Activated CD4-positive, alpha-beta memory T cell treated with anti-CD3 and anti-CD28 coated beads, Interleukin-2, amount 10 ng/mL, durations not matched to agents 7 days and 5 days (primary cell): Measurements from ENCODE around the gene RIPOR2. TPM values are rescaled to one million over a fixed set of nuclear protein-coding genes. Genes with fewer than 3 reads are reported as not detected.

Experiments used
- CTCF ChIA-PET: fragments of 350-600 bp; sonication (Branson Sonifier 250); formaldehyde crosslinking; loops from one replicate; lab custom pipeline; 2021; ENCODE audit warnings: antibody characterized with exemption, inconsistent platforms; lab: Charles Lee
- POLR2A ChIA-PET: fragments of 350-600 bp; sonication (Branson Sonifier 250); formaldehyde crosslinking; loops from one replicate; lab custom pipeline; 2021; ENCODE audit warnings: antibody characterized with exemption; lab: Charles Lee
- DNase-seq: peaks from one replicate; pipeline ENCODE4 v3.0.0-alpha.2; 2020
- H3K27ac Mint-ChIP-seq: one replicate; pipeline ENCODE4 v1.8.0; 2021; ENCODE audit warnings: mild to moderate bottlenecking, mixed read lengths
- H3K27me3 Mint-ChIP-seq: one replicate; pipeline ENCODE4 v1.8.0; 2021; ENCODE audit warnings: mixed read lengths
- H3K36me3 Mint-ChIP-seq: one replicate; pipeline ENCODE4 v1.8.0; 2021; ENCODE audit warnings: low read depth, mixed read lengths
- H3K4me1 Mint-ChIP-seq: one replicate; pipeline ENCODE4 v1.8.0; 2021; ENCODE audit warnings: mixed read lengths
- H3K4me3 Mint-ChIP-seq: one replicate; pipeline ENCODE4 v1.8.0; 2021; ENCODE audit warnings: mild to moderate bottlenecking, mixed read lengths
- H3K9me3 Mint-ChIP-seq: one replicate; pipeline ENCODE4 v1.8.0; 2021; ENCODE audit warnings: mixed read lengths
- total RNA-seq, 2 experiments: library from RNA; stranded (reverse); gene quantifications; one replicate each; pipeline ENCODE4 v1.2.3, GENCODE V29; 2021

The RIPOR2 gene, protein sequence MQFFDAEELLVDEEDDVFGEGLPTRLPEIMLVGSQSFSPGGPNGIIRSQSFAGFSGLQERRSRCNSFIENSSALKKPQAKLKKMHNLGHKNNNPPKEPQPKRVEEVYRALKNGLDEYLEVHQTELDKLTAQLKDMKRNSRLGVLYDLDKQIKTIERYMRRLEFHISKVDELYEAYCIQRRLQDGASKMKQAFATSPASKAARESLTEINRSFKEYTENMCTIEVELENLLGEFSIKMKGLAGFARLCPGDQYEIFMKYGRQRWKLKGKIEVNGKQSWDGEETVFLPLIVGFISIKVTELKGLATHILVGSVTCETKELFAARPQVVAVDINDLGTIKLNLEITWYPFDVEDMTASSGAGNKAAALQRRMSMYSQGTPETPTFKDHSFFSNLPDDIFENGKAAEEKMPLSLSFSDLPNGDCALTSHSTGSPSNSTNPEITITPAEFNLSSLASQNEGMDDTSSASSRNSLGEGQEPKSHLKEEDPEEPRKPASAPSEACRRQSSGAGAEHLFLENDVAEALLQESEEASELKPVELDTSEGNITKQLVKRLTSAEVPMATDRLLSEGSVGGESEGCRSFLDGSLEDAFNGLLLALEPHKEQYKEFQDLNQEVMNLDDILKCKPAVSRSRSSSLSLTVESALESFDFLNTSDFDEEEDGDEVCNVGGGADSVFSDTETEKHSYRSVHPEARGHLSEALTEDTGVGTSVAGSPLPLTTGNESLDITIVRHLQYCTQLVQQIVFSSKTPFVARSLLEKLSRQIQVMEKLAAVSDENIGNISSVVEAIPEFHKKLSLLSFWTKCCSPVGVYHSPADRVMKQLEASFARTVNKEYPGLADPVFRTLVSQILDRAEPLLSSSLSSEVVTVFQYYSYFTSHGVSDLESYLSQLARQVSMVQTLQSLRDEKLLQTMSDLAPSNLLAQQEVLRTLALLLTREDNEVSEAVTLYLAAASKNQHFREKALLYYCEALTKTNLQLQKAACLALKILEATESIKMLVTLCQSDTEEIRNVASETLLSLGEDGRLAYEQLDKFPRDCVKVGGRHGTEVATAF
- 100 to 1,000 TPM; 234 to 240 TPM for total RNA-seq

DNA sequence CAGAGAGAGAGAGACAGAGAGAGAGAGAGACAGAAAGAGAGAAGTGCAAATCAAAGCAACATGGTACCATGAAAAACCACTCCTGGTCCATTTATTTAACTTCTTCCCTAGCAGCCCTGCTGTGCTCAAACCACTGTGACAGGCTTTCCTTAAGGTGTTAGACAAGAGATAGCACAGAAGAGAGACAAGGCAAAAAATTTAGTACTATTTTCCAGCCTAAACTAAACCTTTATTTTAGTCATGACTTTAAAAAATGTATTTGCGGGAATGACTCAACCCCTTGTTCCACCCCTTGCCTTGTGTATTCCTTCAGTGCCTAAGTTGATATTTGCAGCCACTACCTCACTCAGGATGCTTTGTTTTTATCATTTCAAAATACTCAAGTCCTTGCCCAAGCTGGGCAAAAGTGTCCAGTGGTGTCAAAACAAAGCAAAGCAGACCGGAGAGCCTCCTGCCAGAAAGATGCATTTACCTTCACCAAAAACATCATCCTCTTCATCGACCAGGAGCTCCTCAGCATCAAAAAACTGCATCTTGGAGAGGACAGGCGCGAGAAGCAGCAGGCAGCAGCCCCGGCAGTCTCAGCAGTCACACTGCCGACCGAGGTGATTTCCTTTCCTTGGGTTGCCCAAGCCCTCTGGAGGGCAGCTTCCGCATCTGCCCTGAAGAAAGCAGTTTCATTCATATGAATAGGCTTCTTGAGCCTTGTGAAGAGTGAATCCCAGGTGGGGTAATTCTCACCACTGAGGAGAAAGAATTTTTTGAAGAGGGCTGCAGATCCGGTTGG lies at the start of gene RIPOR2:
Gene RIPOR2 (minus strand): TSS at position 595 of the 787 bp plus-strand sequence. CDS start 62 bp downstream, at position 533.
- Mint-ChIP-seq H3K27me3 (no peaks in the 10 kb centered on the region), H3K4me1 (peaks cover 63% of the 10 kb centered on the region), H3K27ac (peak within 1 kb of the TSS; percentile 98), H3K36me3 (peaks cover 68% of the 10 kb centered on the region), H3K4me3 (peak within 1 kb of the TSS; percentile 99), H3K9me3 (no peaks in the 10 kb centered on the region)
- CTCF ChIA-PET = interaction anchor here (0.6 to 8.1 kb wide), 29 partner anchors 9 to 406 kb away, joined by 3 to 200 read pairs (median 15); no protein-coding TSS in a partner anchor
- POLR2A ChIA-PET = interaction anchor here (0.7 to 19.0 kb wide), 32 partner anchors 8 to 1264 kb away, joined by 3 to 839 read pairs (median 10); partner anchors contain the start of gene C6orf62
- peak; percentile 85 for DNase-seq

DNA sequence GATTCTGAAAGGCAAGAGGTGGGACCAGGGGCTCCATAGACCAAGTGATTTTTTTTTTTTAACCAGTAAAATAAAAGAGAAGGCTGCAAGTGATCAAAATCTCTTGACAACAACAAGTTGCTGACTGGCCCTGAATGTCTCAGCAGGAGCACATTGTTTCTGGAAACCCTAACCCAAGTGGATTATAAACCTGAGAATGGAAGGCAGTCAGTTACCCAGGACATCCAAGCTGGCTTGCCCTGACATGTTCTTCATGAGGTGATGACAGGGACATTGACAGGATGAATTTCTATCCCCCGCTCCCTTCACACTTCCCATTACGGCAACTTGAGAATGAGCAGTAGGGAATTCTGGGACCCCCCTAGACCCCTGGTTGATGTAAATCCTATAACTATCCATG lies 49.6 kb upstream of the RIPOR2 start:
- Mint-ChIP-seq H3K27ac (no peak overlapping the region), H3K27me3 (no peaks in the 10 kb centered on the region), H3K4me3 (no peak overlapping the region), H3K36me3 (peaks cover 35% of the 10 kb centered on the region), H3K9me3 (peaks cover 16% of the 10 kb centered on the region), H3K4me1 (peaks cover 41% of the 10 kb centered on the region)
- POLR2A ChIA-PET = no interaction called here
- CTCF ChIA-PET = no interaction called here
- DNase-seq = no peak

DNA sequence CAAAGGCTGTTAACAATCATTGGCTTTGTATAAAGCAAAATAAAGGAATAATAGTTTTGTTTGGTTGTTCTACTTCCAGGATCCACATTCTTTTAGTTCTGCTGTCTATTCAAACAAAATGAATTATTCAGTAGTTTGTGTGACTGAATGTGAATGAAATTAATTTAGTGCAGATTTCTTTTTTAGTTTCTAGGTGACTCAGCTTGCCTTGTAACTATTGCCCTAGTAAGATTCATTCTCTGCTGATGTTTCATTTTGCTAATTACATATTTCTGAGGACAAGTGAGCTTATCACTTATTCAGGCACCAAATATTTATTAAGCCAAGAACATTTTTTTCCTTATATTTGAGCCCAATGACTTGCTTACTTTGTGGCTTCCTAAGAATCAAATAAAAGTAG lies 46.5 kb upstream of the RIPOR2 start:
- Mint-ChIP-seq H3K27me3 (no peaks in the 10 kb centered on the region), H3K27ac (no peak overlapping the region), H3K4me1 (peaks cover 34% of the 10 kb centered on the region), H3K36me3 (peaks cover 43% of the 10 kb centered on the region), H3K9me3 (peaks cover 6% of the 10 kb centered on the region), H3K4me3 (no peak overlapping the region)
- ChIA-PET CTCF (interaction anchor here (1.1 to 3.4 kb wide), 4 partner anchors 9 to 57 kb away, joined by 3 to 32 read pairs (median 13); partner anchors contain the start of gene RIPOR2), POLR2A (interaction anchor here (0.8 to 5.1 kb wide), 6 partner anchors 7 to 47 kb away, joined by 3 to 31 read pairs (median 6); partner anchors contain the start of gene RIPOR2)
- DNase-seq = no peak

DNA sequence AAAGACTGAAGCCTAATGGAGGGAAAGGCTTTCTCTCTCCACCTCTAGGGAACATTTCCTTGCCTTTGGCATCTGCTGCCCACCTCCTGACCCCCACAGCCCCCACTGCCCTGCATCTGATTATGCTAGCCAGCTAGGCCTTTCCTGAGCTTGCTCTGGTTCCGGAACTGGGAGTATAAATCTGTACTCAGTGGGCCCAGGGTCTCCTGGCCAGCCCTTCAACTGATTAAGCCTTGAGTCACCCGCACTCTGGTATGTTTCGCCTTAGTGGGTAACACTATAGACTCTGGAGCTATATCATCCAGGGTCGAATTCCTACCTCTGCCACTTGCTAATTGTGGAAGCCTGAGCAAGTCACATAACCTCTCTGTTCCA lies 45.6 kb upstream of the RIPOR2 start:
- peaks cover 31% of the 10 kb centered on the region for H3K4me1 Mint-ChIP-seq
- ChIA-PET POLR2A (interaction anchor here (1.9 to 5.1 kb wide), 4 partner anchors 10 to 46 kb away, joined by 8 to 31 read pairs (median 14); partner anchors contain the start of gene RIPOR2), CTCF (interaction anchor here (3.1 to 3.4 kb wide), 2 partner anchors 10 to 47 kb away, joined by 23 to 32 read pairs; partner anchors contain the start of gene RIPOR2)
- DNase-seq = no peak
- H3K27ac Mint-ChIP-seq = no peak overlapping the region
- peaks cover 42% of the 10 kb centered on the region for H3K36me3 Mint-ChIP-seq
- H3K4me3 Mint-ChIP-seq = no peak overlapping the region
- H3K27me3 Mint-ChIP-seq = no peaks in the 10 kb centered on the region
- H3K9me3 Mint-ChIP-seq = peaks cover under 1% of the 10 kb centered on the region

DNA sequence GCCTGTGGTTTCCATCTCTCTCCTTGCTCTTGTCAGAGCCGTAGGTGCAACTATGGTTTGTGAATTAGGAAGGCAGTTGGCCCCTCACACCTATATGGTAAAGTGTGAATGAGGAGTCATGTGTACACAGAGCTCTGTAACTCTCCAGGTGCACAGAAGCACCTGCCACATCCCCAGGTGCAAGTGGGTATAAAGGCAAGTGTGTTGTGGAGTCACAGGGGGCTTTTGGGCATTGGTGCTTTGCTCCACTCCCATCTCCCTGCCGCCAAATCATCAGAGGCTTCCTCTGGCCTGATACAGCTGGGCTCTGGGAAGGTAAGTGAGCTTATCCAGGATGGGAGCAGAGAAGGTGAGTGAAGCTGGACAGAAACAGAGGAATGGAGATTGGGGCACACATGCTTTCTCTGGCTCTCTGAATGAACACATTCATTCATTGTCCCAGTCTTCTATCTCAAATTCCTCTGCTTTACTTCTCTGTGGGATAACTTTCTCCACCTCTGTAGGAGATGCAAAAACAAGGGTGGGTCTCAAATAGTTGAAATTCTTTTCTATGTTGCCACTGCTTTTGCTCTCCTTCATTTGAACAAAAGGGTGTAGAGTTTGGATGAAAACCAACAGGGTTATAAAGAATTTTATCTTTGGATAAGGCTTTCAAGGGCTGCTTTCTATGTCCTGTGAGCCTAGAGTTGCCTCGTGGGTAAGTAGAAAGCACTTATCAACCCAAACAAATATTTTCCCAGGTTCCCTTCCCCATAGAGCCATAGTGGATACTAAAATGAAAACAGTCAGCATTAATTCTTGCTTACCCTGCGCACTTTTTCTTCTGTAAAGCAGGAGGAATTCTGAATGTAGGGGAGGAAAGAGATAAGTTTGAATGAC lies 45.0 kb upstream of the RIPOR2 start:
- Mint-ChIP-seq H3K4me3 (no peak overlapping the region), H3K9me3 (no peaks in the 10 kb centered on the region), H3K36me3 (peaks cover 37% of the 10 kb centered on the region), H3K27ac (no peak overlapping the region), H3K27me3 (no peaks in the 10 kb centered on the region), H3K4me1 (peaks cover 24% of the 10 kb centered on the region)
- CTCF ChIA-PET = interaction anchor here (0.9 to 3.4 kb wide), 4 partner anchors 11 to 81 kb away, joined by 3 to 32 read pairs (median 4); no protein-coding TSS in a partner anchor
- no peak for DNase-seq
- POLR2A ChIA-PET = interaction anchor here (2.2 to 5.1 kb wide), 3 partner anchors 11 to 46 kb away, joined by 9 to 31 read pairs (median 19); partner anchors contain the start of gene RIPOR2

DNA sequence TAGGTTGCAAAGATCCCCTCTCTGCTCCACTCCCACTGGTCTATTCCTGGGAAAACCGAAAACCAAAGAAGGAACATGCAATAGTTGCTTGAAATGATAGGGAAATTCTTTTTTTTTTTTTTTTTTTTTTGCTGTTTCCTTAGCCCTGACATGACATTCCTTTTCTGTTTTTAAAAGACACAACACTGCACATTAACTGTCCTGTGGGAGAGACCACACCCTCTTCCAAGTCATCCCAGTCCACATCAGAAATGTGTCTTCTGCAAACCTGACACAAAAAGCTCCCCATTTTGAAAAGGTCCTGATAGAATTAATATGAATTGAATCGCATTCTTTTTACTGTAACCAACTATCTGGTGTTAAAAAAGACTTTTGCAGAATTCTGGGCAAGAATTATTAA lies 43.4 kb upstream of the RIPOR2 start:
- Mint-ChIP-seq H3K4me3 (no peak overlapping the region), H3K9me3 (no peaks in the 10 kb centered on the region), H3K4me1 (peaks cover 34% of the 10 kb centered on the region), H3K27ac (no peak overlapping the region), H3K36me3 (peaks cover 40% of the 10 kb centered on the region), H3K27me3 (no peaks in the 10 kb centered on the region)
- no peak for DNase-seq
- POLR2A ChIA-PET = interaction anchor here (1.1 to 5.1 kb wide), 4 partner anchors 12 to 154 kb away, joined by 3 to 31 read pairs (median 12); partner anchors contain the start of gene RIPOR2
- CTCF ChIA-PET = interaction anchor here (0.6 to 1.5 kb wide), 5 partner anchors 11 to 45 kb away, joined by 3 to 8 read pairs (median 3); no protein-coding TSS in a partner anchor

DNA sequence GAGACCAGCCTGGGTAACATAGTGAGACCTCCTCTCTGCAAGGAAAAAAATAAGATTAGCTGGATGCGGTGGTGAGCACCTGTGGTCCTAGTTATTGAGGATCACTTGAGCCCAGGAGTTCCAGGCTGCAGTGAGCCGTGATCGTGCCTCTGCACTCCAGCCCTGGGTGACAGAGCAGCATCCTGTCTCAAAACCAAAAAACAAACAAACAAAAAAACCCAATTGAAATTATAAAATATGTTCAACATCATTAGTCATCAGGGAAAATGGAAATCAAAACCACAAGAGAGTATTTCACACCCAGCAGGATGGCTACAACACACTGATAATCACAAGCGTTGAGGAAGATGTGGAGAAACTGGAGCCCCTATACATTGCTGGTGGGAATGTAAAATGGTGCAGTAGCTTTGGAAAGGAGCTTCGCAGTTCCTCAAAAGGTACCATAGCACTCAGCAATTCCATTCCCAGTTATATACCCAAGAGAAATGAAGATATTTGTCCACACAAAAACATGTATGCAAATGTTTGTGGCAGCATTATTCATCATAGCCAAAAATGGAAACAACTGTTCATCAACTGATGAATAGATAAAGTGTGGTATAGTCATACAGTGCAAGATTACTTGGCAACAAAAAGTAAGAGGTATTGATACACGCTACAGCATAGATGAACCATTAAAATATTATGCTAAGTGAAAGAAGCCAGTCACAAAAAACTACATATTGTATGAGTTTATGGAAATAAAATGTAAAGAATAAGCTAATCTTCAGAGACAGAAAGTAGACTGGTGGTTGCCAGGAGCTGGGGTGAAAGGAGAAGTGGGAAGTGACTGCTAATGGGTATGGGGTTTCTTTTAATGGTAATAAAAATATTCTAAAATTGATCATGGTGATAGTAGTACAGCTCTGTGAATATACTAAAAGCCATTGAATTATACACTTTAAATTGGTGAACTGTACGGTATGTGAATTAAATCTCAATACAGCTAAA lies 38.7 kb upstream of the RIPOR2 start:
- Mint-ChIP-seq H3K36me3 (peaks cover 53% of the 10 kb centered on the region), H3K9me3 (no peaks in the 10 kb centered on the region), H3K27me3 (no peaks in the 10 kb centered on the region), H3K4me3 (peak overlapping the region; percentile 32), H3K27ac (peak overlapping the region; percentile 85), H3K4me1 (peaks cover 37% of the 10 kb centered on the region)
- DNase-seq = peak; percentile 64
- ChIA-PET CTCF (interaction anchor here (0.8 to 1.9 kb wide), 10 partner anchors 12 to 119 kb away, joined by 3 to 22 read pairs (median 5); partner anchors contain the start of gene RIPOR2), POLR2A (interaction anchor here (0.6 to 8.5 kb wide), 31 partner anchors 8 to 255 kb away, joined by 3 to 141 read pairs (median 6); partner anchors contain the start of genes C6orf62 and RIPOR2)

DNA sequence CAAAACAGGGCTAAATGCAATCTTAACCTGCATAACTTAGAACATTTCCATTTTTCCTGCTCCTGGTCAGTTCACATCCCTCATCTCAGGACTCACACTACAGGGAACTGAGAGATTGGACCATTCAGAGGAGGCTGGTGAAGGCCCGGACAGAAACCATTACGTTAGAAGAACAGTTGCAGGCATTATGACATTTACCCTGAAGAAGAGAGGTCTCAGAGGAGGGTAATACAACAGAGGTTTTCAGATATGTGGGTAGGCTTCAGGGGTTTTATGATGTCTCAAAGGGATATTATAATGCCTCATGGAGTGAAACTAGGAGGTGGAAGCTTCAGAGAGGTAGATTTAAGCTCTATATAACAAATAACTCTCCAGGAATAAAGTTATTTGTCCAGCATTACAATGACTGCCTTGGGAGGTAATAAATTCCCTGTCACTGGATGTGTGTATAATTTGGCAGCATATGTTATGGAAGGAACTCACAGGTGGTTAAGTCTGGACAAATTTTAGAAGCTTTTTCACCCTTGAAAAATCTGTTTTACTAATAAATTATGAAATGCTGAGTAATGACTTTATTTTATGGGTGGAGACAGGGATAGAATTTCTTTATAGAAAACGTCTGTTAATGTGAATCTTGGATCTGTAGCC lies 36.7 kb upstream of the RIPOR2 start:
- no peak for DNase-seq
- Mint-ChIP-seq H3K27me3 (no peaks in the 10 kb centered on the region), H3K4me3 (no peak overlapping the region), H3K4me1 (peaks cover 48% of the 10 kb centered on the region), H3K27ac (peak overlapping the region; percentile 47), H3K36me3 (peaks cover 40% of the 10 kb centered on the region), H3K9me3 (no peaks in the 10 kb centered on the region)
- CTCF ChIA-PET = interaction anchor here (0.6 to 1.9 kb wide), 5 partner anchors 37 to 80 kb away, joined by 3 to 9 read pairs (median 3); partner anchors contain the start of gene RIPOR2
- POLR2A ChIA-PET = interaction anchor here (0.6 to 8.5 kb wide), 7 partner anchors 11 to 117 kb away, joined by 3 to 141 read pairs (median 18); partner anchors contain the start of gene RIPOR2

DNA sequence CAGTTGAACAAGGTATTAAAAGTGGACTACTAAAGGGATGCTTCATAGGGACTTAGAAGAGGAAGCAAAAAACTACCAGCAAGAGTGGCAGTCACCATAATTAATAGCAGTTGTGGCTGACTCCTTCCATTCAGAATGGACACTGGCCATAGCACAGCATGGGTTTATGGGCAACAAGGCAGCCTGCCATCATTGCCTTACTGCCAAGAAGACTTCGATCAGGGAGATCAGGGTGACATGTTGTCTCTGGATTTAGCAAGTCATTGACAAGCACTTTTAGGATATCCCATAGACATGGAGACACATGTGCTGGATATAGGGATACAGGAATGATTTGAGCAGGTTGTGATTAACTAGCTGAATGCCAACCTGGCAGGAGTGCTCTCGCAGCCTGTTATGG lies 35.3 kb upstream of the RIPOR2 start:
- Mint-ChIP-seq H3K27me3 (no peaks in the 10 kb centered on the region), H3K4me1 (peaks cover 48% of the 10 kb centered on the region), H3K36me3 (peaks cover 35% of the 10 kb centered on the region), H3K27ac (no peak overlapping the region), H3K4me3 (no peak overlapping the region), H3K9me3 (no peaks in the 10 kb centered on the region)
- ChIA-PET POLR2A (interaction anchor here (1.1 to 8.5 kb wide), 3 partner anchors 18 to 36 kb away, joined by 3 to 141 read pairs (median 4); partner anchors contain the start of gene RIPOR2), CTCF (interaction anchor here (0.9 to 1.1 kb wide), 2 partner anchors 38 to 43 kb away, joined by 3 read pairs; no protein-coding TSS in a partner anchor)
- no peak for DNase-seq
